Gastrocnemius medialis (tissue), 4 donors: Measurements from ENCODE around the gene KCNQ4. TPM values are rescaled to one million over a fixed set of nuclear protein-coding genes. Genes with fewer than 3 reads are reported as not detected.

ENCODE experiments used
- ATAC-seq, 2 donors: fragments of 150-250 bp; one replicate each; pipeline ENCODE4 v1.9.1; 2016
- DNase-seq, 2 donors: peaks; one replicate each; pipeline ENCODE4 v3.0.0-alpha.2; 2019
- H3K27ac ChIP-seq, 4 donors: fragments of 200-600 bp; sonication (generic); 1 replicate in 1 of 4; 2 replicates in 3 of 4; pipeline ENCODE4 v1.5.1; 2016 to 2018; ENCODE audit warnings: mild to moderate bottlenecking in 2 of 4, moderate library complexity in 1 of 4
- H3K27me3 ChIP-seq, 3 donors: fragments of 200-600 bp; sonication (generic) in 2 of 3; 1 replicate in 1 of 3; 2 replicates in 2 of 3; pipeline versions ENCODE4 v1.5.1 to v1.6.0; 2016 to 2019; ENCODE audit warnings: mild to moderate bottlenecking in 1 of 3, moderate library complexity in 1 of 3
- H3K36me3 ChIP-seq, 2 donors: fragments of 200-600 bp; sonication (generic) in 1 of 2; one replicate each; pipeline ENCODE4 v1.5.1; 2017 to 2018
- H3K4me1 ChIP-seq, 2 donors: fragments of 200-600 bp; sonication (generic) in 1 of 2; one replicate each; pipeline ENCODE4 v1.5.1; 2016 to 2017; ENCODE audit warnings: mild to moderate bottlenecking in 2 of 2
- H3K4me3 ChIP-seq, 4 donors: fragments of 200-600 bp; sonication (generic) in 3 of 4; 1 replicate in 1 of 4; 2 replicates in 3 of 4; pipeline ENCODE4 v1.5.1; 2016 to 2019; ENCODE audit warnings: mild to moderate bottlenecking in 2 of 4
- H3K9me3 ChIP-seq, 3 donors: fragments of 200-600 bp; sonication (generic) in 2 of 3; 1 replicate in 1 of 3; 2 replicates in 2 of 3; pipeline ENCODE4 v1.5.1; 2016 to 2019
- CTCF ChIP-seq, 5 experiments: fragments of 450-650 bp in 3 of 5; fragments of 200-600 bp in 2 of 5; sonication (generic) in 2 of 5; IDR thresholded peaks in 4 of 5; conservative IDR thresholded peaks in 1 of 5; 1 replicate in 4 of 5; 2 replicates in 1 of 5; pipeline ENCODE4 v1.5.1; 2016 to 2019; ENCODE audit warnings: antibody characterized with exemption in 5 of 5, mild to moderate bottlenecking in 3 of 5, moderate library complexity in 3 of 5
- POLR2A ChIP-seq, 2 donors: fragments of 450-650 bp; IDR thresholded peaks; one replicate each; pipeline ENCODE4 v1.6.1; 2017; ENCODE audit warnings: antibody characterized with exemption in 2 of 2, mild to moderate bottlenecking in 2 of 2, moderate library complexity in 2 of 2
- in situ Hi-C, 4 donors: fragments of 200-750 bp; cut with MboI; loops; one replicate each; pipeline versions ENCODE4 v1.15.0 to v1.8.0; 2017; ENCODE audit warnings: low sequenced_read_pairs in 4 of 4
- intact Hi-C: fragments of 100-400 bp; cut with DNase I; formaldehyde crosslinking; loops from one replicate; pipeline ENCODE4 v1.15.1; 2023; ENCODE audit warnings: low total_unique reads
- total RNA-seq, 4 donors: library from RNA; depleted of rRNA; stranded (reverse); fragments of >200 nt; gene quantifications; one replicate each; pipeline versions ENCODE4 v1.1.0 to v1.2.3, GENCODE V29; 2016

Gene KCNQ4
- total RNA-seq, 4 donors from 2014 or later, result 2.9 to 8.2 (median 3.5) TPM

- in situ Hi-C loops, result no loop called here
- DNase-seq, result no peak
- TF ChIP-seq POLR2A (IDR thresholded peaks at IDR 0.05) (no peak), CTCF (IDR thresholded peaks at IDR 0.05 in 4 of 5, conservative IDR thresholded peaks at IDR 0.05 in 1 of 5) (no peak)
- no peak overlapping the region for H3K4me3 ChIP-seq
- ATAC-seq, result no peak
- H3K27me3 ChIP-seq, result no peaks in the 10 kb centered on the region
- intact Hi-C loops, result no loop called here
- peaks cover 59 to 67% of the 10 kb centered on the region in 2 donors for H3K4me1 ChIP-seq
- H3K27ac ChIP-seq, result peak overlapping the region; percentile 37 to 68 (median 62)
- H3K9me3 ChIP-seq, result no peaks in the 10 kb centered on the region
- peaks cover 0 to 12% of the 10 kb centered on the region in 2 donors for H3K36me3 ChIP-seq
These were observed 44.1 kb upstream of the KCNQ4 start for GRCh38 chr1:40739455-40740008.

GRCh38 chr1:40740039-40740996, 43.3 kb upstream of the KCNQ4 start:
- no peak overlapping the region for H3K4me3 ChIP-seq

GRCh38 chr1:40740997-40741736, 42.4 kb upstream of the KCNQ4 start:
- Histone ChIP-seq H3K27ac (peak overlapping the region in 3 of 4 donors; percentile 60 to 68 (median 65)), H3K36me3 (peaks cover 0 to 12% of the 10 kb centered on the region in 2 donors), H3K9me3 (no peaks in the 10 kb centered on the region), H3K4me3 (no peak overlapping the region), H3K27me3 (no peaks in the 10 kb centered on the region), H3K4me1 (peaks cover 43 to 64% of the 10 kb centered on the region in 2 donors)
- TF ChIP-seq POLR2A (IDR thresholded peaks at IDR 0.05), result no peak
- no peak for TF ChIP-seq CTCF (IDR thresholded peaks at IDR 0.05 in 4 of 5, conservative IDR thresholded peaks at IDR 0.05 in 1 of 5)
- in situ Hi-C loops, result no loop called here
- DNase-seq (no peak), ATAC-seq (no peak)
- intact Hi-C loops, result no loop called here

More at GRCh38 chr1:40740039-40740996, 43.3 kb upstream of the KCNQ4 start:
- intact Hi-C loops (no loop called here), in situ Hi-C loops (no loop called here)
- Histone ChIP-seq H3K4me1 (peaks cover 52 to 66% of the 10 kb centered on the region in 2 donors), H3K27ac (peak overlapping the region; percentile 37 to 68 (median 62)), H3K9me3 (no peaks in the 10 kb centered on the region), H3K36me3 (peaks cover 0 to 12% of the 10 kb centered on the region in 2 donors), H3K27me3 (no peaks in the 10 kb centered on the region)
- DNase-seq, result no peak
- ATAC-seq, result no peak
- TF ChIP-seq CTCF (IDR thresholded peaks at IDR 0.05 in 4 of 5, conservative IDR thresholded peaks at IDR 0.05 in 1 of 5), result no peak
- no peak for TF ChIP-seq POLR2A (IDR thresholded peaks at IDR 0.05)

GRCh38 chr1:40742363-40743061, 41.1 kb upstream of the KCNQ4 start:
- Histone ChIP-seq H3K27ac (peak overlapping the region; percentile 19 to 60 (median 48)), H3K27me3 (no peaks in the 10 kb centered on the region), H3K36me3 (peaks cover 0 to 12% of the 10 kb centered on the region in 2 donors), H3K4me1 (peaks cover 38 to 55% of the 10 kb centered on the region in 2 donors), H3K9me3 (no peaks in the 10 kb centered on the region), H3K4me3 (no peak overlapping the region)
- ATAC-seq (peak; percentile 28 to 32), DNase-seq (no peak)
- in situ Hi-C loops (no loop called here), intact Hi-C loops (no loop called here)
- TF ChIP-seq POLR2A (IDR thresholded peaks at IDR 0.05) (no peak), CTCF (IDR thresholded peaks at IDR 0.05 in 4 of 5, conservative IDR thresholded peaks at IDR 0.05 in 1 of 5) (no peak)
